Ecto neural progenitor cell (in vitro differentiated cells): Measurements from ENCODE around the gene EHF.

Experiments
- DNase-seq: peaks from one replicate; pipeline ENCODE4 v3.0.0-alpha.2; 2018; ENCODE audit warnings: low spot score

The EHF gene

DNA sequence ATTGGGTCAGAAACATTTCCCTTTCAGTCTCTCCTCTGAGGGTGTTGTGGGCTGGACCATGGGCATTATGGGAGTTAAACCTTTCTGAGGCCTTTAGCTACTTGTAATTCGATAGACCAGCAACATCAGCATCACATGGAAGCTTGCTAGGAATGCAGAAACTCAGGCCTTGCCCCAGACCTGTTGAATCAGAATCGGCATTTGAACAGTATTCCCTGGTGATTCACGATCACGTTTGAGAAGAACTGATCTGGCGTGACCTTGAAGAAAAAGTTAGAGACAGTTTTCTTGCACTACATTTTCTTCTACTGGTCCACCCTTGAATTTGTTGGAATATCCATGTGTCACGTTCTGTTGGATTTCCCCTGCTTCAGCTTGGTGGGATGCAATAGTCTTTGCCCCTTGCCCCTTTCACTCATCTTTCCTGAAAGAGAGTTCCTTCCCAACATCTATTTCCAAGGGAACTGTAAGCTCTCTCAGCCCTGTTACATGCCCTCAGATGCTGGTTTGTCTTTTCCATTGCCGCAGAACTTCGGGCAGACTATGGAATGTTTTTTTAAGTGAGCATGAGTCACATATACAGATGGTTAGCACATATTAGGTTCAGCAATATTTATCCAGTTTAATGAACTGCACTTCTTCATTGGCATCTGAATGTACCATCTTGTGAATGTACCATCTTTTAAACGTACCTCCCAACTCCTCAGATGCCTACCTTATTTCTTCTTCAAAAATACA lies 23.9 kb downstream of the EHF start:
- no peak for DNase-seq

DNA sequence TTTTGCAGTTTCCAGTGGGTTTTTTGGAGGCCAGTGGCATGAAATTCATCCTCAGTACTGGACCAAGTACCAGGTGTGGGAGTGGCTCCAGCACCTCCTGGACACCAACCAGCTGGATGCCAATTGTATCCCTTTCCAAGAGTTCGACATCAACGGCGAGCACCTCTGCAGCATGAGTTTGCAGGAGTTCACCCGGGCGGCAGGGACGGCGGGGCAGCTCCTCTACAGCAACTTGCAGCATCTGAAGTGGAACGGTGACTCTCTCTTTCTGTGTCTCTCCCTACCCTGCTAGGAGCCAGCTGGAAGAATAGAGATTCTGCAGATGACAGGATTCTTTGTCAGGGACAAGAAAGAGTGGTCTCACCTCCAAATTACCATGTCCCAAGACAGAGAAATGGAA lies 25.5 kb downstream of the EHF start:
- DNase-seq: no peak

DNA sequence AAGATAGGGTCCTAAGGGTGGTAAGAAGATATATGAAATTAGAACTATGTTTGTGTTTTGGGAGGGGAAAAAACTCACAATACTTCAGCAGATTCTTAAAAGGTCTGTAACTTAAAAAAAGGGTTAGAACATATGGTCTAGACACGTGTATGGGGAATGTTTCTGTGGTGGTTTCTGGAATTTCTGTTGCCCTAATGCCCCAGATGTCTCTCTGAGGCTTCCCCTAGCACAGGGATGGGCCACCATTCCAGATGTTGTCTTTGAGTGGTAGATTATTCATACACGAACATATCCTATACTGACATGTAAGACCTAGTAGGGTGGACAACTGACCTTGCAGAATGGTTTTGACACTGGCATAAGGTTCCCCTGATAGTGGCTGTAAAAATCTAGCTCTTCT lies 26.2 kb downstream of the EHF start:
- no peak for DNase-seq

DNA sequence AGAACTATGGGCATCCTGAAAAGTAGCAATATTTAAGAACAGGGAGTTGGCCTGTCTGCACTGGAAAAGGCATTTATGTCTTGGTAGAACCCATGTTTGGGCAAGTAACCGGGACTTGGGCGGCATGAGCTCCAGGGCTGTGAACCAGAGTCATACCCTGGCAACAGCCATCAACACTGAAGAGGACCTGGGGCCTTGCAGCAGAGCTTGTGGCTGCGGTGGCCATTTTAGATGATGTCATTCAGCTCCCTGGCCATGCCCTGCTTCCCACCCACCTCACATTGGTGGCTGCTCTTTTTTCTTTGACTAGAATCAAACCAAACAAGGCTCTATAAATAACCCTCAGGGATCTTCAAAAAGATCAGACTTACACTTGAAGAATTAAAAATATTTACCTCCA lies 26.6 kb downstream of the EHF start:
- no peak for DNase-seq

DNA sequence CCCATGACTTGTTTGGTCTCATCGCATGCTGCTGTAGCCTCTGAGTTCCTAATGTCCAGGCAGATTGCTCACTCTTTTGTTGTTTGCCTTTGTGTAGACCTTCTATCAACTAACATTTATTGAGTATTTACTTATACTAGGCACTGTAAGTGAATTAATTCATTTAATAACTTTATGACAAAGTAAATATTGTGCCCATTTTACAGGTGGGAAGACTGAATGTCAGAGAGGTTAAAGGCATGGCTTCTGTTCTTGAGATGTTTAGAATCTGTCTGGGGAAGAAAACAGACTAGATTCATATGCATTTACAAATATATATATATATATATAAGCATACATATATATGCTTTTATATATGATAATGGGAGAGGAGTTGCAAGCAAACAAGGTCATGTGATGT lies 27.1 kb downstream of the EHF start:
- DNase-seq: no peak

DNA sequence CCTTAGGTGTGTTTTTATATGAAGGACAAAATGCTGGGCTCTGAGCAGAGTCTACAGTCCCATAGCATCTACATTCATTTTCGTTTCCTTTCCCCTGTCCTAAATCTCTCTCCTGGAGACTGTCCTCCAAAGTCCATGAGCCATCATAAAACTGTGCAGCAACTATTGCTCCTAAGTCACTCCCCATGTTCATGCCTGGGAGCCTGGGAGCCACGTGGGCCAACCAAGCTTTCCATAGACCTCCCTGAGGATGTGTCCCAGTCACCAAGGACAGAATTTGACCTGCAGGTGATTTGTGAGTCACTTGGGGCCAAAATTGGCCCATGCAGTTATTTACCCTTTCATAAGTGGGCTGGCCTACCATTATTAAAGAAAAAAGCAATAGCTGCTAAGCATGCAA lies 28.7 kb downstream of the EHF start:
- DNase-seq: no peak

DNA sequence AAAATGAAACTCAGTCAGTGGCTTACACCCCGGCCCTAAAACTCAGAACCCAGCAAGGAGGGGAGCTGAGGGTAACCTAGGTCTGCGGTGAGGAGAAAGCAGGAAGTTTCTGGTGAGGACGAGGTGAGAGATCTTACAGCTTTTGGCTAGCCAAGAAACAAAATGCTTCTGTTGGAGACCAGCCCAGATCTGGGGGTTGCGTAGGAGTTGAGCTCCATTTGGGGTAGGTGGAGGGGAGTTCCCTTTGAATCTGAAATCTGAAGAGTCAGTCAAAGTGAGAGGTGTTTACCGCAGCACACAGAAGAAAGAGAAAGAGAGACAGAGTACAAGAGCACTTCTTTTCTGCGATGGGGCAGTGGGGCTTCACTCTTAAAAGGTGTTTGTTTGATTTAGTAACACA lies 29.6 kb downstream of the EHF start:
- no peak for DNase-seq

DNA sequence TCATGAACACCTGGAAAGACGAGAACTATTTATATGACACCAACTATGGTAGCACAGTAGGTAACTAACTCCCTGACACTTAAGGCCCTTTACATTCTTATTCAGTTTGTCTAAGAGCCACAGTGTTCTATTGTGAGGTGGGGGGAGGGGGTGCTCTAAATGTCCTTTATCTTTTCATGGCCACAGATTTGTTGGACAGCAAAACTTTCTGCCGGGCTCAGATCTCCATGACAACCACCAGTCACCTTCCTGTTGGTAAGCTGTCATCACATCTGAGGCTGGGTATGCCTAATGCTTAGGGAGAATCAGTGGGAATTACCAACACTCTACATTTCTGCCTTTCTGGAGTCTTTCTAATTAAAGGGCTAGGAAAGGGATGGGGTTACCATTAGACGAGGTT lies 30.7 kb downstream of the EHF start:
- DNase-seq: no peak

DNA sequence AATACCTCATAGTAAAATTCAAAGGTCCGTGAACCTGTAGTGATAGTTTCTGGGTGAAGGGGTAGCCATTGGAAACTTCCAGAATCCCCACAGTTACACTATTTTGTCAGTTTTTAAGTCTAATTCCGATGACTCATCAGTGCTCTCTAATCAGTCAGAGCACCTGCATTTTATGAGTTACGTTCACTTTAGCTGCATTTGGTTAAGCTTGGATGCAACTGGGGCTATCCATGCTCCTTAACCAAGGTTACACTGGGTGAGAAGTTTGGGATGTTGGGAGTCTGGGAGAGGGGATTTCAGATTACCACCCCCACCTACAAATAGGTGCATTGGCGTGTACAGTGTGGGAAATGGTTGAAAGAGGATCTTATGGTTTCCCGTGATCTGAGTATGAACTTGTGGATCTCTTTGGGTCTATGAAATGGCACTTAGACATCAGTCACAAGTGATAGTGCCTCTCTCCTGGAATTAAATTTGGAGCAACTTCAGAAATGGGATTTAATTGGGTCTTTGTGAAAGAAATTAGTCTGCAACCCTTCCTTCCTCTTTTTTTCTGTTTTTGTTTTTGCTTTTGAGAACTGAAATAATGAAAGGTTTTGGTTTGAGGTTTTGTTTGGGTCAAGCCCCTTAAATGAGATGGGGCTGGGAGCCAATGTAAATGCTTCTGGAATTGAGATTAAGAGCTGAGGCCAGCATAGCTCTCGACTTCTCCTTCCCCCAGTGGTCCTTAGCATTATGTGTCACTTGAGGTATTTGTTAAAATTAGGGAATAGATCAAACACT lies 31.5 kb downstream of the EHF start:
- no peak for DNase-seq

DNA sequence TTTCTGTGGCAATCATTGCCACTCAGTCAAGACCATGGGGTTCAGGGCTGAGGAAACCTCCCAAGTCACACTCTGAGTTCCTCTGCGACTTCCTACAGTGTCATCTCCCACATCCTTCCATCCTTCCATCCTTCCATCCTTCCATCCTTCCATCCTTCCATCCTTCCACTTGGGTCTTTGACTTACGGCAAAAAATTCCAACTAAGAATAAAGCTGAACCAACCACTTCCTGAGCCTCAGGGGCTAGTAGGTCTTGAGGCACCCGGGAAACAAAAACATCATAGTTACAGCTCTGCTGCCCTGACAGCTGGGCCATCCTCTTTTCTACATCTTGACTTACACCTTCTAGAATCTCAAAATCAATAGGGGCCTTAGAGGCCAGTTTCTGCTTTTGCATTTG lies 32.1 kb downstream of the EHF start:
- no peak for DNase-seq

DNA sequence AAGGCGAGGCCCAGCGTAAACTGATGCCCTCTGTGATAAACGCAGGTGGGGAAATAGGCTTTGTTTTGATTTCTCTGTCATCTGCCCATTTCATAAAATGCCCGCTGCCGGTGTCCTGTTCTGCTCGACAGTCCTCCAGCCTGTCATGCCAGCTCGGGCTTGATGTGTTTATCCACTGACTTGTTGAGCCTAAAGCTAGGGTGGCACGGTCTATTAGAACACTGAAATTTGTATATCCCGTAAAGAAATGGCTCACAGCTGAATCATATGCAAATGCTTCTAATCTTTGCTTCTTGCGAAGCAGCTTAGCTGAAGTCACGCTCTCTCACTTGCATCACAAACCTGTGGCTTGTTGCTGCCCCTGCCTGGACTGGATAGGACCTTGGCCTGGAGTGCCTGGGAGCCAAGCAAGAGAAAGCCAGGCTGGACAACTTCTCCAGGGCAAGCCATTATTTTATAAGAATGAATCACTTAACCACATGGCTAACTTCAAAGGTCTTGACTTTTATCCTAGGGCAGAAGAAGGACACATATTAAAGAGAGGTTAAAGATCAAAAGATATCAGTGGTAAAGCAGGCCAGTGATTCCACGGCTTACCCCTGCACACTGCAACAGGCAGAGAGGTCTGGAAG lies 33.1 kb downstream of the EHF start:
- DNase-seq: no peak

DNA sequence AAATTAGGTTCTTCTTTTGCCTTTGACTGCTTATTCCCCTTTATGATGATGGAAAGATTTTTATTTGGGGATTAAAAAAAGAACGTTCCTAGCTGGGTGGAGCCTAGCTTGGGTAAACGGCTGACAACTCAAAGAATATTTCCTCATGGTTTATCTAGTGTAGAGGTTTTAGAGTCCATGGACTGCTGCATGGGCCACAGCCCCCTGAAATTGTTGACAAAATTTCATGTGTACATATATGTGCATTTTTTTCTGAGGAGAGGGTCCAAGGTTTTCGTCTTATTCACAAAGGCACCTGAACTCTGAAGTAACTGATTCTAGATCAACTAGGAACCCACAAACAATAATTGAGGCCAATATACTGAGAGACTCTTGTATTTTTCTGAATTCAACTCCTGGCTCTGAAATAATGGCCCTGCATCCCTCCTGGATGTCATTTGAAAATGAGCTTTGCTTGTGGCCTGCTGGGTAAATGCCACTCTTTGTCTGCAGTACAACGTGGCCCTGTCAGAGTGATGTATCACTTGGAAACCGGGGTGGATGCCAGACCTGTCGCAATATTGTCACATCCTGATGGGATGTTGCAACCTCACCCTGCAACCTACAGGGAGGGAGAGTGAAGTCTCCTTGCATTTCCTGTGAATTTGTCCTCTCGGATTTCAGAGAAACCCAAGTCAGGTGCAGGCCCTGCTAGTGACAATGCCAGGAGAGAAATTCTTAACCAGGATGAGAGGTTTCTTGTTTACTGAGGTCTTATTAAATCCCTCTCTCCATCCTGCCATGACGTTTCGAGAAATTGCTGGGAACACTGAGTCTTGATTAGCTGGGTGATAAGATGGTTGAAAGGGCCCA lies 33.8 kb downstream of the EHF start:
- DNase-seq: no peak

DNA sequence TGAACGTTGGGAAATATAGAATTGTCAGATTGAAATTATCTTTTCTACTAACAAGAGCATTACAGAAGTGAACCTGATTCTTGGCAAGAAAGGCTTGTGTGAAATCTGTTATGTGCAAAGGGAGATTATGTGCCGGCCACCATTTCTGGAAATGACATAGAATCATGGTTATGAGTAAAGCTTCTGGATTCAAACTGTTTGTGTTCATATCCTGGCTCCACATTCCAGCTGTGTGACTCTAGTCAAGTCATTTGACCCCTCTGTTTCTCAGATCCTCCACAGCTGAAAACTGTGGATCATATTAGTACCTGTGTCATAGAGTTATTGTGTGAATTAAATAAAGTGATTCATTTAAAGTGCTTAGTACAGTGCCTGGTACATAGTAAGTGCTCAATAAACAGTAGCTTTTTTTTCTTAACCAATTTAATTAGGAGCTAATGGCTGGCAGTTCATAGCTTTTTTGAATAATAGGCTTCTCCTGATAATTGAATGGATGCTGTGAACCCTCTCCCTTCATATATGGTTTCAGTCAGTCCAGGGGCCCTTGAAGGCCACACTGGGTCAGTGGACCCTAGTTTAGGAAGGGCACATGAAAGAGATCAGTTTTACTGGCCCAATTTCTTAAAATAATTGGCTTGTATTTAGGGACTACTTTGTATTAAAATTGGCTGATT lies 34.6 kb downstream of the EHF start:
- no peak for DNase-seq

DNA sequence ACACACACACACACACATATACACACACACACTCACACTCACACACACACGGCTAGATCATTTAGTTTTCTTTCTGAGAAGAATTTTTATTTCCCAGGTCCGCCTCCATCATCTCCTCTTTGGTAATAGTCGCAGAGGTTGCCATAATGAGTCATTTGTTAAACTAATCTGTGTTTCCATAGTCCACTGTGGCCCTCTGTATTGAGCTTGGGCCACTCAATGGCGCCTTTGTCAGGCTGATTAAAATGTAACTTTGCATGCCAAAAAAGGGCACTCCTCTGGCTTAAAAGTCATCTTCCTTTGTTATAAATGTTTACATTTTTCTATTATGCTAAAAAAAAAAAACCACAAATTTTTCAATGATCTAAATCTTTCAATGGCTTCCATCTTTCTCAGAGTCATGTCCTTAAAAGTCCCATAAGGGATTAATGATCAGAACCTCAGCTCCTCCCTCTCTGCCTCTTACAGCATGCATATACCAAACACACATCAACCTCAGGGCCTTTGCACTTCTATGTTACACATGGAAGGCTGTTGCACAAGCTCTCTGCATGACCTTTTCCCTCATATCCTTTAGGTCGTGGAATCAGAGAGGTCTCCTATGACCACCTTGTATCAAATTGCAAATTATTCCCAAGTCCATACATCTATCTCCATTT lies 35.3 kb downstream of the EHF start:
- no peak for DNase-seq

DNA sequence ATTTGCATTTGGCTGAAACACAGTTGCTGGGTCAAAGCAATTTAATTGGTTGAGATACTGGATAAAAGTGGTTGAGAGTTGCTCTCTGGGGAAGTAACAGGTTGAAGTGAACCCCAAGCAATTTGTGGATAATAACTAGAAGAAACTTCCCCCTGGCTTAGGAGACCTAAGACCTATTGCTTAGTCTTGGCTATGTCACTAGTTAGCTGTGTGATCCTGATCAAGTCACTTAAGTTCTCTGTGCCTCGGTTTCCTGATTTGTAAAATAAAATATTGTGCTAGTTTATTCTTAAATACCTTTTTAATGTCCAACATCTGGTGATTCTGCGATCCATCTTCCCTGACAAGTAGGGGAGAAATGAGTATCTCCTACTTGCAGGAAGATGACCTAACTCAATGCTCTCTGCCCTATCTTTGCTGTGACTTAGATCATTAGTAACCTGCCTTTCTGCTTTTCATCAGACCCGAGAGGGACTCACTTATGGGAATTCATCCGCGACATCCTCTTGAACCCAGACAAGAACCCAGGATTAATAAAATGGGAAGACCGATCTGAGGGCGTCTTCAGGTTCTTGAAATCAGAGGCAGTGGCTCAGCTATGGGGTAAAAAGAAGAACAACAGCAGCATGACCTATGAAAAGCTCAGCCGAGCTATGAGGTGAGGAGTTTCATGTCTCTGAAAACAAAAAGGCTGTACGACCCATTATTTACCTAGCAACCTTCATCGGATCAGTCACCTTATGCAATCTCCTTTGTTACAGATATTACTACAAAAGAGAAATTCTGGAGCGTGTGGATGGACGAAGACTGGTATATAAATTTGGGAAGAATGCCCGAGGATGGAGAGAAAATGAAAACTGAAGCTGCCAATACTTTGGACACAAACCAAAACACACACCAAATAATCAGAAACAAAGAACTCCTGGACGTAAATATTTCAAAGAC lies 37.5 kb downstream of the EHF start:
- no peak for DNase-seq

DNA sequence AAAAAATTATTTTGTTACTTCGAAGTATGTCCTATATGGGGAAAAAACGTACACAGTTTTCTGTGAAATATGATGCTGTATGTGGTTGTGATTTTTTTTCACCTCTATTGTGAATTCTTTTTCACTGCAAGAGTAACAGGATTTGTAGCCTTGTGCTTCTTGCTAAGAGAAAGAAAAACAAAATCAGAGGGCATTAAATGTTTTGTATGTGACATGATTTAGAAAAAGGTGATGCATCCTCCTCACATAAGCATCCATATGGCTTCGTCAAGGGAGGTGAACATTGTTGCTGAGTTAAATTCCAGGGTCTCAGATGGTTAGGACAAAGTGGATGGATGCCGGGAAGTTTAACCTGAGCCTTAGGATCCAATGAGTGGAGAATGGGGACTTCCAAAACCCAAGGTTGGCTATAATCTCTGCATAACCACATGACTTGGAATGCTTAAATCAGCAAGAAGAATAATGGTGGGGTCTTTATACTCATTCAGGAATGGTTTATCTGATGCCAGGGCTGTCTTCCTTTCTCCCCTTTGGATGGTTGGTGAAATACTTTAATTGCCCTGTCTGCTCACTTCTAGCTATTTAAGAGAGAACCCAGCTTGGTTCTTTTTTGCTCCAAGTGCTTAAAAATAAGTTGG lies 38.3 kb downstream of the EHF start:
- no peak for DNase-seq

DNA sequence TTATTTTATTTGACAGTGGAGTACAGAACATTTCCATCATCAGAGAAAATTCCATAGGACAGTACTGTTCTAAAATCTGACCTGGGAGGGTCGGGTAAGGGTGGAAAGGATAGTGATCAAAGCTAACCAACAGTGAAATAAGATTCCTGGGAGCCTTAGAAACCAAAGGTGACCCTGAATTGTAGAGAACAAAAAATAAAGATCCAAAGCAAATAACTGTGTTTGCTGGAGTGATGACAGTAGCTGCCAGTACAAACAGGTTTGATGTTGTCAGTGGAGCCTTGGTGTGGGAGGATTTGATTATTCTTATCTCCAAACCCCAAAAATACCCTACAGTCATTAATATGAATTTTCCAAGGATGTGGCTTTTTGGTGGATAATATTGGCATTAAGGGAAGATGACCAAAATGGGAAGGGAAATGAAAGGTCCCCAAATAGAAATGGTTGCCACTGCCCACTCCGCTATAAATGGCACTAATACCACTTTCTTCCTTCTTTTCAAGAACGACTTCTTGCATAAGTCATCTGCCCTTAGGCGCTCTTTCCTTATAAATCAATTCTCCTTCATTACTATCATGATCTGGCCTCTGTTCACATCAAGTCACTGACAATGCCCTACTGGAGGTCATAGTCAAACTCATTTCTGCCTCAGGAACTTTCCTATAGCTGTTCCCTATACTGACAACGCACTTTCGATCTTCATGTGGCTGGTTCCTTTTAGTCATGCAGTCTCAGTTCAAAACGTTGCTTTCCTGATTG lies 44.4 kb downstream of the EHF start:
- no peak for DNase-seq

DNA sequence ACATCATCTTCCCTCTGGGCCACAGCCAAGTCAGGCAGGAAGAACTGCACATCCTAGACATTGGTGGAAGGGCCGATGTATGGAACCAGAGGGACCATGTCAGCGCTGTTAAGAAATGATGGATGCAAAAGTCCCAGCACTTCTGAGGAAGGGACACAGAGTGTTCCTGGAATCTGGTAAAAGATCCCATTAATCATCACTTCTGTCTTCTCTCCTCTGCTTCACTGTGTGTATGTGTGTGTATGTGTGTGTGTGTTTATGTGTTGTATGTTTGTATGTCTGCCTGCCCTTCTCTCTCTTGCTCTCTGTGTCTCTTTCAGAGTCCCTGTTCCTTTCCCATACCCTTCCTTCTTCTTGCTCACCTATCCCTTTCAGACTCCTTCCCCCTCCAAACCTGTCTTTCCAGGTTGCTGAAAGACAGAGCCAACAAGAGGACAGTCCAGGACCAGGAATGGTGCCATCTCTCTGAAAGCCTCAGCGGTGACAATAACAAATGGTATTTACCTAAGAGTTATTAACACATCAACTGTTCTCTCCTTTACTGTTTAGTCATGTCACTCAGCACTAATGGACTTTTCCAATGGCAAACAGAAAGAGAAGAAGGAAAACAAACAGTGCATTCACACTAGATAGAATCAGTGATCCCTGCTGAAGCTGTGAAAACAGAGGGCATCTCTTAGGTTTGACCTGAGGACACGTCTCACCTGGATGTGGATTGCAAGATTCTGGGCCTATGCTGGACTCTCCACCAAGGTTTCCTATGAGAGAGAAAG lies 47.1 kb downstream of the EHF start:
- DNase-seq: no peak
